NCI-H1417 treated with DMSO at 0.1 percent for 48 hours (cell line): Measurements from ENCODE around the gene MRPL38.
A peak's percentile ranks its signal among the peaks of the same experiment; 100 is the strongest.

ENCODE experiments used
- DNase-seq: peaks from one replicate; lab custom pipeline; 2025; lab: John Stamatoyannopoulos, UW

Gene MRPL38

DNA sequence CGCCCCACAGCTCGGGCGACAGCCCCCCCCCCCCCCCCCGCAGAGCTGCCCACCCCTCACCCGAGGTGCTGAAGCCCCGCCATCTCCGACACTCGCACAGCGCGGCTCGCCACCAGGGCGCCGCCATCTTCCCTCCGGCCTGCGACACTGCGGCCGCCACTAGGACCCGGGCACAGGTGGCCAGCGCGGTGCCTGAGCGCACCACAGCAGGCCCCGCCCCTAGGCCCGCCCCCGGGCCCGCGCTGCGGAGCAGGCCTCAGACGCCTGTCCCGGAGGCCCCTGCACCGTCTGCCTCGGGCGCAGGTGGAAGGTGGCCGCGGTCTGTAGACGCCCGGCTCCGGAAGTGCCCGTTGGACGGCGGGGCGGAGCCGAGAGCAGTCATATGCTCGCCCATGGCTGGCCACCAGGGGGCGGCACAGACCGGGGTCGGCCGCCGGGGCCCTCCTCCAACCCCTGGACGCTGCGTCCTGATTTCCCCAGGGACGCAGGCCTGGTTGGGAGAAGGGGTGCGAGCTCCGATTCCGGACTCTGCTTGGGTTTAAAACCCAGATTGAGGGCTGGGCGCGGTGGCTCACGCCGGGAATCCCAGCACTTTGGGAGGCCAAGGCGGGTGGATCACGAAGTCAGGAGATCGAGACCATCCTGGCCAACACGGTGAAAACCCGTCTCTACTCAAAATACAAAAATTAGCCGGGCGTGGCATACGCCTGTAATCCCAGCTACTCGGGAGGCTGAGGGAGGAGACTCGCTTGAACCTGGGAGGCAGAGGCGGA lies at the start of gene MRPL38:
Gene MRPL38, minus strand, starts transcription at position 136 of the 773 bp plus-strand sequence. Its CDS starts 9 bp downstream, at position 127.
- DNase-seq = peak; percentile 83

DNA sequence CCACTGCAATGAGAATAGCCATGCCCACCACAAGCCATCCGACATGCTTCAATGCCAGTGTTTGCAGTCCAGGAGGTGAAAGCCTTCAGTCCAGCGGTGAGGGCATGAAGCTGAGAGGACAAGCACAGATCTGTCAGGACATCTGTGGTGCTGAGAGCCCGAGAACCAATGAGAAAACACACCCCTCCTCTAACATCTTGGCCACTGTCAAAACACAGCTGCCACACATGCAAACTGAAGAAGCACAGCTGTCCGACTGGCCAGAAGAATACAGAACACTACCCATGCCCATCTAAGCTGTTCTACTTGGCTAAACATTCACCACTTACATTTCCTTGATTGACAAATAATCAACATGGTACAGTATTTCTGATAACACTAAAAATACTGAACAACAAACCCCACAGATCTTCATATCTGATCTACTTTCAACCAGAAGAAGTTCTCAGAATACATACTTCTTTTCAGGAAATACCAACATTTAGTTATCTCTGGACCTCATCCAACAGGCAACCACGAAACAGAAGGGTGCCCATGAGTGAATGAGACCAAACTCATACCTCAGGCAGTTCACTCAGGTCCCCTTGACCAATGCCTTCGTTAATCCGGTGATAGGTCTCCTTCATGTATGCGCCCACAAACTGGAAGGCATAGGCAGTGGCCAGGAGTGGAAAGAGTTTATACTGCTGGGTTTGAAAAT lies 46.3 kb upstream of the MRPL38 start:
- no peak for DNase-seq

DNA sequence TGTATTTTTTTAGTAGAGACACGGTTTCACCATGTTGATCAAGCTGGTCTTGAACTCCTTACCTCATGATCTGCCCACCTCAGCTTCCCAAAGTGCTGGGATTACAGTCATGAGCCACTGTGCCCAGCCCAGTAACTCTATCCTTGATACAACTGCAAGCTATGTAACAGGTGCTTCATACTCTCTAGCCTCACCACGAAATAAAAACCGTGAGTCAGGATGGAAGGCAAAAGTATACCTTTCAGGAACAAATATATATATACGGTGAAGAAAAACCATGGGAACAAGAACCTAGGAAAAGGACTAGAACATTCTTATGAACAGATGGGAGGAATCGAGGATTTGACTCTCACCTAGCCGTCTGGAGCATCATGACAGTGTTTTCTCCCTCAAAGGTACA lies 45.7 kb upstream of the MRPL38 start:
- DNase-seq = no peak

DNA sequence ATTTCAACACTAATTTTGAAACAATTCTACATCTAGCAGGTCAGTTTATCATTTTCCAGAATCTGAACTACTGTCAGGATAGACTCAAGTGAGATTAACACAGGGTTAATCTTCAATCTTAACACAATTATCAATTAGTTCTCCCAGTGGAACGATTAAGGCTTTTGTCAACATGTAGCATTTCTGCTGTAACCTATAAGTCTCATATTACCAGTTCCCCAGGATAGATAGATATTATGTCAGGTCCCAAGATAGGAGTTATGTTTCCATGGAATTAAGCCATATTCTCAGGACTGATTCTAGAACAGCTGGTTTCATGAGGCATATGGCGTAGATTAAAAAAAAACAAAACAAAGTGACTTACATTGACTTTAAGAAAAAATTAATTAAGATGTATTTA lies 40.5 kb upstream of the MRPL38 start:
- DNase-seq = no peak

DNA sequence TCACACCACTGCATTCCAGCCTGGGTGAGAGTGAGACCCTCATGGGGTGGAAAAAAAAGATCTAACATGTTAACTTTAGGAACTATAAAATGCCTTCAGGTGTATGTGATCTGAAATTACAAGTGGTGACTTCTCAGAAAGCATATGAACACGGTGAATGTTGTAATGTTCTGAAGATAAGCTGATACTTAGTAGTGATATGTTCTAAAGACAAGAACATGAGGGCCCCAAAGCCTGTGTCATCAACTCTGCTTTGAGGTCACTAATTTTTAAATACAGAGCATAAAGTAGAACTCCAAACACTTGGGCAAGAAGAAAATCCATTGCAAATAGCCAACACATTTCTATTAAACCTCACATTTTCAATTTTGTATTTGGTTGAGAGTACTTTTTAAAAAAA lies 38.8 kb upstream of the MRPL38 start:
- DNase-seq = no peak

DNA sequence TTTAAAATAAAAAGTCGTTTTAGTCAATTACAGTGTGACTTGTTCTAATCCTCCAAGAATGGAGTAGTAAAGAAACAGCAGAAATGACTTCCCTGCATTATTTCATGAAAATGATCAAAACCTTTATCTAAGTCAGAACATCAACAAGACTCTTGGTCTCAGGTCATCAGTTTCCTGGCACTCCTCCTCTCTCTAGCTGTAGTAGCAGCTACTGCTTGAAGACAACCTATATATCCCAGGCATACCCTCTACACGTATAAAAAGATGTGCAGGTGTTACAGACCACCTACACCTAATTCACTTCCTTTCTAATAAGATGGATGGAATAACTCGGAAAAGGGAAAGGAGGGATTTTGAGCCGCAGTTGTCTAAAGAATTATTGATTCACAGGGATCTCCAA lies 37.8 kb upstream of the MRPL38 start:
- DNase-seq = no peak

DNA sequence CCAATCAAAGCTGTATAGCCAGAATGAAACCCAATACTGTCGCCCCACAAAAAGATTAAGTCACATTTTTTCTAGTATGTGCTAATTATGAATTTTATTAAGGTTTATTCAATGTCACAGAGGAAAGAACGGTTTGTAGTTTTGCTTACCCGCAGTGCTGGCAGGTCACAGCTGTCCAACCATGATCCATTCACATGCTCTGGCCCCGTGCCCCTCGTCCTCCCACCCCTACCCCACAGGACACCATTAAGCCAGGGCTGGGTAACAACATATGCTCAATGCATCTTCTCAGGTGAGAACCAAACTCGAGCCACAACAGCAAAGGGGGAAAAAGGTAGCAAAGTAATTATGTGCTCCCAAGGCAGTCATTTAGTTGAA lies 36.7 kb upstream of the MRPL38 start:
- no peak for DNase-seq

DNA sequence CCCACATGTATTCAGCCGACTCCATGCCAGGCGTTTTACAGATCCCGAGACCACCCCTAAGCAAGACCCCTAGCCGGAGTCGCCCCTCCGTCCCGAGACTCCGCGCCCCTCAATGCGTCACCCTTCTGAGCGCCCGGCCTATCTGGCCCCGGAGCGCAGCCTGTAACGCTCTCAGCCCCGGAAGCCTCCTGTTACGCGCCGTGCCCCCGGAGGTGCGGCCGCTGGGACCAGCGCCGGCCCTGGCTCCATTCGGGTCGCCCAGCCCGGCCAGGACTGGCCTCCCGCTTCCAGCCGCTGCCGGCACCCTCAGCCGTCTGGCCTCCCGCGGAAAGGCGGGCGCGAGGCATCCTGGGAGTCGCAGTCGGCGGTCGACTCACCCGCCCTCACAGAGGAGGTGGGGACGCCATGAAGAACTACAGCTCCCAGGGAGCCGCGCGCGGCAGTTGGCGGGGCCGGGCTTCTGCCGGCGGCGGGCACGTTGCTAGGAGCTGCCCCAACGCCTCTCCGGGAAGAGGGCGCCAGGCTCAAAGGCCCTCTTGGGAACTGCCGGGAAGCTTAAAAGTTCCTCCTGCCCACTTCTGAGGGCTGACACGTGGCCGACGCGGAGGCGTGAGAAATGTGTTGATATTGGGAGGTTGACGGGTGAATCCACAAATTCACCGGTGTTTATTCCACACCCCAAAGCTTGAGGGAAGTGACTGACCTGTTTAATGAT lies 36.2 kb upstream of the MRPL38 start, which contains the start of gene FBF1:
Gene FBF1, minus strand, starts transcription at position 316 of the 715 bp plus-strand sequence. CDS start 2,893 bp downstream, outside the sequence.
- peak; percentile 76 for DNase-seq

DNA sequence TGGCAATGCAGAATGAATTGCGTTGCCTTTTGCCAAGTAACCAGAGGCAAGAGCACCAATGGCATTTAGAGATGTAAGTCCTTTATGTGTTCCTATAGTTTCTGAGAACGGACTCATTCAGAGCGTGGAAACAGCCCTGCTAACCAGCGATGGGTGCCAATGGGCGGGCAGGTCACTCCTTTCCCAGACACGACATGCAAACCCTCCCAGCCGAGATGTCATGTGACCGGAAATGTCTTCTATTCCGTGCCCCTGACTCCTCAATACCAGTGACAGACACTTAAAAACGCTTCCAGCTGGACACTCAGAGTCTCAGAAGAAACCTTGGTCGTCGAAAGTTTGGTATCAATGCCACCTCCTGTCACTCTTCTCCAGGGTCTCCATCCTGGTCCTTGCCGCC lies 33.0 kb upstream of the MRPL38 start:
- DNase-seq = no peak

DNA sequence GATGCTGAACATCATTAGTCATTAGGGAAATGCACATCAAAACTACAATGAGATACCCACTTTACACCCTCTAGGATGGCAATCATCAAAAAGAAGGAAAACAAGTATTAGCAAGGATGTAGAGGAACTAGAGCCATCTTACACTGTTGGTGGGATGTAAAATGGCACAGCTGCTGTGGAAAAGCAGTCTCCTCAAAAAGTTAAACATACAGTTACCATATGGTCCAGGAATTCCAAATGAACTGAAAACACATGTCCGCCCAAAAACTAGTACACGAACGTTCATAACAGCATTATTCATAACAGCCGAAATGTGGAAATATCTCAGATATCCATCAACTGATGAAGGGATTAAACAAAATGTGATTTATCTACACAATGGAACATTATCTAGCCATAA lies 29.1 kb upstream of the MRPL38 start:
- no peak for DNase-seq

DNA sequence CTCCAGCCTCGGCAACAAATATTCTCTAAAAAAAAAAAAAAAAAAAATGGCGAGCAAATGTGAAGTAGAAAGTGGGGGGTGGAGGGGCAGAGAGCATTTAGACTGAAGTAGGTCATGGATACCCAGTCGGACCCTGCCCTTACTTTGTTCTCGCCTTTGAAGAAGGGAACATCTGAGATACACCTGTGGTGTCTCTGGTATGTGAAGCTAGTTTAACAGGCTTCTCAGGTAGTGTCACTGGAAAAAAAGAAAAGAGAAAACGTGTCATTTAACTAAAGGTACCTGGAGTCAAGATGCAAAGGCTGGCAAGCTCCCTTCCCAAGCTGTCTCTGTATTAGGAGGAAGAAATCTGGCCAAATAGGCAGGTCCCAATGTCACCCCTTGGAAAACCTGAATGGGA lies 28.2 kb upstream of the MRPL38 start:
- DNase-seq = no peak

DNA sequence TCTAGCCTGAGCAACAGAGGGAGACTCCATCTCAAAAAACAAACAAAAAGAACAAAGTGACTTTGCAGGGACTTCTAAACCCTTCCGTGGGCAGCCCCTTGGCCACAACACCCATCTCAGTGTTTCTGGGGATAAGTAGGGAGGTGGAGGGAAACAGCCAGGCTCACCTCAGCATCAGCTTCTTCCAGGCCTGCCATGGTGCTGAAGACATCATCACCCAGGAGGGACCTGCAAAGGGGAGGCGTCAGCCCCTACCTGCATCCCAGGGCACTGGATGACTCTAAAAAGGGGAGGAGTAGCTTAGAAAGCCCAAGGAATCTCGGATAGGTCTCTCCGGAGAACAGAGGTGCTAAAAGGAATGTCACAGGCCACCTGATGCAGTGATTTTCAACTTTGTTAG lies 26.4 kb upstream of the MRPL38 start:
- DNase-seq = no peak

DNA sequence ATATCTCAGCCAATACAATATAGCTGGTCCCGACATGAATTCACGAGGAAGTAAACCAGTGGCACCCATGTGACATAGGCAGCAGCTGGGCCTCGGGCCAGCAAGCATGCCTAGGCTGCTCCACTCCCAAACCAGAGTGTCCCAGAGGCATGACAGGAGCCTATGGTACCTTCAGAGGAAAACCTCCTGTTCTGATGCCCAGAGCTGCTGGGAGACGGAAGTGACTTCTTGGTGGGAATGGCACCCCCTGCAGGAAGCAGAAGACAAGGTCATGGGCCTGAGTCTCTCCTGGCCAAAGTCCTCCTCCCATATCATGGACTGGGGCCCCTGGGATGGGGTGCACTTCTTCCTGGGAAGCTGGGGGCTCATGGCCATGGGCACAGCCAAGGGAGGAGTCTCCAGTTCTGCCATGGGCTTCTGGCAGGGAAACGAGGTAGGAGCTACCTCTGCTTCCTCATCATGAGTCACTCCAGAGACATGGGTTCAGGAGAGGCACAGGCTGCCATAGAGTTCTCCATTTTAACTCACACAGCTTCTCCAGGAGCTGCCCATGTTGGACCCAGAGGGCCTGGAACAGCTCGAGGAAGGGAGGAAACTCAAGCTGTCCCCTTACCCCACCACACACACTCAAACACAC lies 22.7 kb upstream of the MRPL38 start:
- no peak for DNase-seq

DNA sequence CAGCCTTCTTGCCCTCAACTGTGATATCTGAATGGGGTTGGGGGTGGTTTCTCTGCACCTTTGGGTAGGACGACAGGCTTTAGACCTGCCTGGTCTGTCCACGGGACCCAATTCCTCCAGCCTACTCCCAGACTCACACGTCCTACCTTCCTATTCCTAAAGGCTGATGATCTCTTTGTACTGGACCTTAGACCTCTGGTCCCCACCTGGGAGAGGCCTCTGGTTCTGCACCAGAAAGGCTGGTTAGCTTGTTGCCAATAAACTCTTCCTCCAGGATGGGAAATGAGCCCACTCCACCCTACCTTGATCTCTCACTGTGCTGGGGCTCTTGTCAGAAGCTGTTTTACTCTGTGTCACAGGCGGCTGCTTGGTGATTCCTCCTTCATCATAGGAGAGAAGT lies 21.8 kb upstream of the MRPL38 start:
- no peak for DNase-seq

DNA sequence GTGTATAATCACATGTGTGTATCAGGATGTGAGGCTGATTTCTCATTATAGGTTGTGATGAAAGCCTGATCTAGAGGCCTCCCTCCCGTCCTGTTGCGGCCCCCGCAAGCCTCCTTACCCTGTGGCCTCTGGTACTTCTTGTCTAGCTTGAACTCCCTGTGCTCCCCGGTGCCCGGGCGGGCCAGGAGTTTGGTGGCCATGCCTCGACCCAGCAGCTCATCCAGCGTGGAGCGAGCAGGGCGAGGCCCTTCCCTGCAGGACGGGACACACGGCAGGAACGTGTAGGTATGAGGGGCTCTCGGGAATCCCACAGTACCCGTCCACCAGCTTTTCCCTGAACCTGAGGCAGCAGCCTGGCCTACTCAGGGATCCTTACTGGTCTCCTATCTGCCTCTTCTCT lies 21.2 kb upstream of the MRPL38 start:
- no peak for DNase-seq

DNA sequence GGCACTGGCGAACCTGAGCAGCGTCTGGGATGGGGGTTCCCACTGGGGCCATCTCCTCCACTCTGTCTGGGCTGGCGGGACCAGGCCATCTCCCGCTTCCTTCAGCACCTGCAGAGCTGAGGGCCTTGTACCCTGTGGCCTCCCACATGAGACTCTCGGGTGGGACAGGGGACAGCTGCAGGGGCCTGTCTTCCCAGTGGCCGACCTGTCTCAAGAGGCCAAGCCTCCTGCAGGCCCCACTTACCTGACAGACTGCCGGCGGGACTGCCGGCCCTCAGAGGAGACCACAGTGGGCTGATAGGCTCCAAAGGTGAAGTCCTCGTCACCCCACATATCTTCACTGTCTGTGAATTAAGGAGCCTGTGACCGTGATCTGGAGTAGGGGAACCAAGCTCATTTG lies 20.4 kb upstream of the MRPL38 start:
- no peak for DNase-seq

DNA sequence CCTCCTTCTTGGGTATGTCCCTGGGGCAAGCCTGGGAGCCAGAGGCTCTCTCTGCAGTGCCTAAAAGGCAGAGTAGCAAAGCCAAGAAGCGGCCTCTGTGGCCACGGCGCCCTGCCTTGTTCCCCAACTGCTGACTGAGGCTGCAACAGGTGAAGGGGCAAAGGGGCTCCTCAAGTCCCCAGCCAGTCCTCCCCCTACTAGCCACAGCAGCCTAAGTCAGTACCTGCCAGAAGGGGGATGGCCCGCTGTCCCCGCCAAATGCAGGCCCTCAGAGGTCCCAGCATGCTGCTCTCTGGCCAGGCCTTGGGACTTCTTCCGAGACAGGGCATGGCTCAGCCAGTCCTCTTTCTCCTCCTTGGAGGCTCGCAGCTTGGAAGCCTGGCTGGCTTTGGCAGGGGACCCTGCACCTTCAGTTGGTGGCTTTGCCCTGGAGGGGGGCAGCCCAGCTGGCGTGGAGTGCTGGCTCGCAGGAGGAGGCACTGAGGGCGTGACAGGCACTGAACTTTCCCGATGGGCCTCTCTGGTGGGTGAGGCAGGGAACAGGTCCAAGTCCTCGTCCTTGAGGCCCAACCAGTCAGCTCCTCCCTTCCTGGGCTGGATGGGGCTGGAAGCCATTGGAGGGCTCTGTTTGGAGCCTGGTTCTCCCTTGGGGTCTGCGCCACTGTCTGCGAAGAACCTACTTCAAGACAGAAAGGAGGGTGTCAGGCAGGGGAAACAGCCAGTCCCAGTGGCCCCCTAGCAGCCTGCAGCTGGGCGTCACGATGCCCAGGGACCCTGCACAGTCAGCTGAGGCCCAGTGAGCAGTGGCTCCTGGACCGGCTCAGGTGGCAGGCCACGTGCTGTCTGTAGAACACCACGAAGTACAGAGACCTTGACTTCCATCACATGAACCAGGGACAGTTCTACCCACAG lies 18.5 kb upstream of the MRPL38 start:
- DNase-seq = no peak

DNA sequence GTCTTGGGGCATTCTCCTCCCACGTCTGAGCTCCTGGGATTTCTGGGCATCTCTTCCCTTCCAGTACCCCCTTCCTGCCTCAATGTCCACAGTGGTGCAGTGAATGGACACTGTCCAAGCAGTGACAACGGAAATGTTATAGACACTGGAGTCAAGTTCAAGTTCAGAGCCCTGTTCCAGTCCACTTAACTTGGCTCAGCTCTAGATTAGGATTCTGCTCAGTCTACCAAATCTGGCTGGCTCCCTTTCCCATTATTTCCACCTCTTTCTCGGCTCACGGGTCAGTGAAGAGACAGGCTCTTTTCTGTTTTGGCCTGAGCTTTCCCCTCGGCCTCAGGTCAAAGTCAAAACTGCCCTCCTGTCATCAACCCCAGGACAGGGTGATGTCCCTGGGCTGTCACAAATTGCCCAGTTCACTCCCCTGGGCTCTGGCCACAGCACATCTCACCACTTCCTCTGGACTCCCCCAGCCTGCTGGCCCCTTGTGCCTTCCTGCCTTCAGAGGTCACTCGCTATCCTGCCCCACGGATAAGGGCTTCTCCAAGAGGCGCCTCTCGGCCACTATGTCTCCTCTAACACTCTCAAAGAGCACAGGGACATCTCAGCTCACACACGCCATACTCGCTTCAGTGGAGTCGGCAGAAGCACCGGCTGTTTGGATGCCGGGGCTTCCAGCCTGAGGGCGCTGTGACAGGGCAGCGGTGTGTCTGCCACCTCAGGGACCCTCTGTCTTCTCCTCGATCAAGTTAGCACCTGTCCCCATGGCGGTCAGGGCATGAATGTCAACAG lies 17.7 kb upstream of the MRPL38 start:
- DNase-seq = no peak

DNA sequence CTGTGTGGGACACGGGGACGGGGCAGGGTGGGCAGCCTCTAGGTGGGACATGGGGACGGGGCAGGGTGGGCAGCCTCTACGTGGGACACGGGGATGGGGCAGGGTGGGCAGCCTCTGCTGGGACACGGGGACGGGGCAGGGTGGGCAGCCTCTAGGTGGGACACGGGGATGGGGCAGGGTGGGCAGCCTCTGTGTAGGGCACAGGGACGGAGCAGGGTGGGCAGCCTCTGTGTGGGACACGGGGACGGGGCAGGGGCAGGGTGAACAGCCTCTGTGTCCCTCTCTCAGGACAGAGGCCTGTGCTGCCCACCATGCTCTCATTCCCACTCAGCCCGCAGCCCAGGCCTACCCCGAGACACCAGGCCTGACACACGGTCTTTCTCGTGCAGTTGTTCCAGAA lies 16.9 kb upstream of the MRPL38 start:
- DNase-seq = no peak

DNA sequence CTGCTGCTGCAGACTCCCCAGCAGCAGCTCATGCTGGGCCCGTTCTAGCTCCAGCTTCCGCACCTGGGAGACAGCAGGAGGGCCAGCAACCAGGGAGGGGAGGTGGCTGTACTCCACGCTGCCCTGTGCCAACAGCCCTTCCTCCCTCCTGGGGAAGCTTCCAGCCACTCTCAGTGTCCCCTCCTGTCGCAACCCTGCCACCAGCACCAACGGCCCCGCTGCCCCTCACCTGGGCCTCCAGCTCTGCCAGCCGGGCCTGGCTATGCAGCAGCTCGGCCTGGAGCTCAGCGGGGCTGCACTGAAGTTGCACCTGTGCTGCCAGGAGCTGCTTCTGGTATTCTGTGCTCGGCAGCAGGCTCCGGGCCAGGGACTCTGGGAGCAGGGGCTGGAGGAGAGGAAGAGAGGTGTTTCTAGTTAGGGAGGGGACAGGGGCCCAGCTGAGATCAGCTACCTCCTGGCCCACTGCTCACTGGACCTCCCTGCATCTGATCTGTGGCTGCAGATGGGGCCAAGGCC lies 15.4 kb upstream of the MRPL38 start:
- DNase-seq = no peak
